ENCODE data around the gene TMEM178B.

GRCh38 chr7:141074997-141075396 lies 1.1 kb downstream of the TMEM178B start:
- no peak for TF ChIP-seq REST (IDR thresholded peaks at IDR 0.05; ENCODE audit: borderline replicate concordance)
- no peak for TF ChIP-seq EP300 (conservative IDR thresholded peaks at IDR 0.05; ENCODE audit: poor library complexity, severe bottlenecking)
- TF ChIP-seq CTCF (IDR thresholded peaks at IDR 0.05; ENCODE audit: poor library complexity, severe bottlenecking): no peak
- TF ChIP-seq EZH2 (IDR thresholded peaks at IDR 0.05; ENCODE audit: borderline replicate concordance, insufficient read depth, low read length, poor library complexity, severe bottlenecking): no peak
- TF ChIP-seq SMC3 (conservative IDR thresholded peaks at IDR 0.05; ENCODE audit: poor library complexity): no peak
- TF ChIP-seq TAF1 (IDR thresholded peaks at IDR 0.05; ENCODE audit: low read depth): no peak
- no peak for TF ChIP-seq MXI1 (conservative IDR thresholded peaks at IDR 0.05; ENCODE audit: poor library complexity, severe bottlenecking)
- no peak for TF ChIP-seq RAD21 (conservative IDR thresholded peaks at IDR 0.05)

All from neural cell (in vitro differentiated cells).